NCI-H226 (cell line): ENCODE data around the gene SSRP1.

Source experiments
- DNase-seq: peaks from one replicate; pipeline ENCODE4 v3.0.0-alpha.2; 2015

The SSRP1 gene

DNA sequence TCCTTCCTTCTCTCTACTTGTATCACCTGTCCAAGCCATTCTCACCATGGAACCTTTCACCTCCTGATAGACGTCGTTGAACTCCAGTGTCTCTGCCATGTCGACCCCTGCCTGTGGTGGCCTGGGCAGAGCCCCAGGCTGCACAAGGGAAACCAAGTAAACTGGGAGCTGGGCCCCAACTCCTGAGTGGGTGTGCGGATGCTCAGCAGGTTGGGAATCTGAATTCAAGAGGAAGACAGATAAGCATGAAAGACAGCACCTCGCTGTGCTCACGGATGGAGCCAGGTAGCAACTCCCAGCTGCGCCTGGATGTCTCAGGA, 709 bp downstream of the SSRP1 start:
- DNase-seq = no peak

DNA sequence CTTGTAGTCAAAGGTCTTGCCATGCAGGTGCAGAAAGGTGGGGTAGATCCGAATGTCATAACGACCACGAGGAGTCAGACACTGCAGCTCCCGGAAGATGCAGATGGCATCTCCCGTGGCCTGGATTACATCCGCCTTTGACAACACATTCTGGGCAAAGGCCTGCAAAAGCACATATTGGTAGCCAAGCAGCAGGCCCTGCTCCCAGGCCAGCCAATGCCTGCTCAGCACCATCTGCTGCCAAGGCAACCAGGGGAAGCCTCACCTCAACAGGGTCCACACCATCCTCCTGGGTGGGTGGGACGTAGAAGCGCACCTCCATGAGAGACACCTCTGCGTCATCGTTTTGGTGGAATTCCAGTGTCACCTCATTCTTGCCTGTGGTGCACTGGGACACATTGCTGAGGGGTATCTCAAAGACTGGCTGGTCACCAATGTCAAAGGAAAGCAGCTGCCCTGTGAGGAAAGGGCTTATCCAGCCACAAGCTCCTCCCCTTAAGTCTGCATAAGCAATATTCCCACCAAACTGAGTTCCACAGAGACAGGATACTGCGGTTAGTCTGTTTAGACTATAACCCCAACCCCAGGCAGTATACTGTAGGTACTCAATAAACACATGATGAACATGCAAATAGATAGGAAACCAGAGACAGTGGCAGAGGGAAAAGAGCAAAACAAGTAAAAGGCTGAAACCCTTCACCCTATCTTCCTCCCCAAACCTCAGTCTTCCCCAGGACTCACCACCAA, 2.8 kb downstream of the SSRP1 start:
- DNase-seq = no peak

DNA sequence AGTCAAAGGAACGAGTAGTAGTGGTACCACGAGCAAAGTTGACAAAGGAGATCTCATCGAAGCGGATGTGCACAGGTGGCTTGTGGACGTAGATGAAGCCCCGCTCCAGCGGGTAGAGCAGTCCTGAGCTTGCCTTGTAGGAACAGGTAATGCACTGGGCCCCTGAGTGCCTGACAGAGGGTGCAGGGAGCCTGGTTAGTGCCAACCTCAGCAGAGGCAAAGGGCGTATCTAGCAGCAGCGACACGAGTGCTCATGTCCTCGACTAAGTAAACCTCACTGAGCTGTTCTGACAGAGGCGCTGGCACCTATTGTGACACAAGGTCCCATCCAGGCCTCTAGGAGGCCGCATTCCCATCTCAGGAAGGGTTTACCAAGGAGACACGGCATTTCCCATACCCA, 4.0 kb downstream of the SSRP1 start:
- no peak for DNase-seq

DNA sequence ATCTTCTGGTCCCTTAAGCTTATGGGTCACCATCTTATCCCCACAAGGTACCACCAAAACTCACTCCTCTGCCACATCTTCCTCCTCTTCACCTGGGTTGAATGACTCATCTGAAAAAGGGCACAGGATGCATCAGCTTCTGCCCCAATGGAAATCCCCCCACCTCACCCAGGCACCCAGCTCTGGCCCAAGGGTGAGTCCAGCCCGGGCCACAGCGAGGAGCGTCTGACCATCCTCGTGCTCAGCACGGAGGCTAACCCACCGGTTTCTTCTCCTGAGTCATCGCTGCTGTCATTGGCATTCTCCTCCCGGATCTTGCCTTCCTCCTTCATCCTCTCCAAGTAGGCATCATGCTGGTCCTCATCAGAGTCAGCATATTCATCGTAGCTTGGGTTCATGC, 5.7 kb downstream of the SSRP1 start:
- DNase-seq = no peak

DNA sequence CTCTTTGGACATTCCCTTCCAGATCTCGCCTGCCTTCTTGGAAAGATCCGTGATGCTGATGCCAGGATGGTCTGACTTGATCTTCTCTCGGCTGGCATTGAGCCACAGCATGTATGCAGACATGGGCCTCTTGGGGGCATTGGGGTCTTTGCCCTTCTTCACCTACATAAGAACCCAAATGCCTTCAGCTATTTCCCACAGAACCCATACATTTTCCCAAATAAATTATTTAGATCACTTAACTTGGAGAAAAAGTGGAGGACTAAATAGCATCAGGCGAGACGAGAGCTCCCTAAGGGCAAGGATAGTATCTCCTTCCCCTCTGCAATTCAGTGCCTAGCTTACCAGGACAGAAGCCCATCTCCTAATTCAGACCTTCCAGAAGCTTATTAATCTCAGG, 8.0 kb downstream of the SSRP1 start:
- DNase-seq = no peak

DNA sequence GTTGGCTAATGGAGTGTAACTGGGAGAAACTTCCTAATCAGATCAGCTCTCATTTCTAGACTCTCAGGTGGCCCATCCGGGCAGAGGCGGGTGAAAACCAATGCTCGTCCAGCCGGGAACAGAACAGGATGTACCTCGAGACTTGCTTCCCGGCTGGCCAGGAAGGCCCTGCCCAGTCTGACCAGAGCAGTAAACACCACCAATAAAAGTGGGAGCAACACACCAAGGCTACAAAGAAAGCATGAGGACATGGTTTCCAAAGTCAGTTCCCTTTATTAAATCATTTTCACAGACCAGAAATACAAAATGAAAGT, 10.0 kb downstream of the SSRP1 start:
- no peak for DNase-seq

DNA sequence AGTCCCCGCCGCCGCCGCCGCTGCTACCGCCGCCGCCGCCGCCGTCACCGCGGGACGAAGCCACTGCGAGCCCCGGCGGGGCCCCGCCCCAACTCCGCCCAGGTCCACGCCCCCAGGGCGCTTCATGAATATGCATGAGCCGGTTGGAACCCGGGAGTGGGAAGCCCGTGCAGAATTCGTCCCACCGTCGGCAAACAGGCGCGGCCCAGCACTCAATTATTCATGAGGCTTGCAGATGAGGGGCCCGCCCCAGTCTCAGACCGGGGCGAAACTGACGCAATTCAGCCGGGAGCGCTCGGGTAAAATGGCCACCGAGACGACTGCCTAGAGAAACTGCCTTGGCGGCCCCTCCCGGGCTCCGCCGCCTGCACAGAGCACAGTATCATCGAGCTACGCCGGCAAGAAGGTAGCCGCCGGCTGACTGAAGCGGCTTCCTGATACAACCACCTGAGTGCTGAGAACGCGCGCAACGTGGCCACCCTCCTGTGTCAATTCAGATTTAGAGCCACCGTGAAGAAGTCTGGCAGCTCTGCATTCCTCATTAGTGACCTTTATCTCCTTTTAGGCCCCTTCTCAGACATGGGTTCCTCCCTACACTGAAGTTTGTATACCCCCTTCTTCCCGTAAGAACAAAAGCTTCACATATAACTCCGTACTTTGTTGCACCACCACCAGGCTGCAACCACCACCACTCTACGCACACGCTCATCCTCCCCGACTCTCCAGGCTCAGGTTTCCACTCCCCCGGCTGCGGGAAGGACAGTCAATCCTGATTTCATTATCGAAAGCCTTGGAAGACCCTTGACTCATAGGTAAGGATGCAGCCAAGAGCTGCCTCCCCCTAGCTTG, 10.6 kb downstream of the SSRP1 start, which contains the start of gene TNKS1BP1:
TNKS1BP1 (minus strand) TSS at position 67 of the 849 bp plus-strand sequence. CDS start 3,067 bp downstream, outside the sequence.
- DNase-seq = peak; percentile 95

DNA sequence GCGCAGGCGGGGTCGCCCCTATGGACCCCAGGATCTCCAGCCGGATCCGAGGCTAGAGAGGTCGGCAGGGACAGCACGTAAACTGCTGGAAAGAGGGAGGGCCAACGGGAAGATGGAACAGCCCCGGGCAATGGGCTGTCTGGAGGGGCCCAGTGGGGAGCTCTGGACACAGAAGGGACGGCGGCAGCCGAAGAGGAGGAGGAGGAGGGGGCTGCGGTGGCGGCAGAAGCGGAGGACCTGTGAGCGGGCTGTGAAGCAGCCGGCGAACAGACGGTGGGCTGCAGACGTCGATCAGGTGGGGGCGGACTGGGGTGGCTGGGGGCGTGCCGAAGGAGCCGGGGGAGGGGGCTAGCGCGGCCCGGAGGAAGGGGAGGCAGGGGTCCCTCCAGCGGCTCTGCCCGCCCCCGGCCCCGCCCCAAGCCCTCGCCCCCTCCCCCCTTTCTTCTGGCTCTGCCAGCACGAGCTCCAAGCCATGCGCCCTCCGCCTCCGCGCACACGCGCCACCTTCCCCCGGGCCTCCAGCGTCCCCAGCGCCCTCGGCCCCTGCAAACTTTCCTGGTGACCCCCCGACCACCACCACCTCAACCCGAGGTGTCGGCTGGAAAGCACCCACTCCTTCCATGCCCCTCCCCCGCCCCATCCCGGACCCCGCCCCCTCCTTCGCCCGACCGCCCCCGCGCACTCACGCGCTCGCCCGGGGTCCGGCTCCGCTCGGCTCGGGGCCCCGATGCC, 11.4 kb downstream of the SSRP1 start:
- no peak for DNase-seq

DNA sequence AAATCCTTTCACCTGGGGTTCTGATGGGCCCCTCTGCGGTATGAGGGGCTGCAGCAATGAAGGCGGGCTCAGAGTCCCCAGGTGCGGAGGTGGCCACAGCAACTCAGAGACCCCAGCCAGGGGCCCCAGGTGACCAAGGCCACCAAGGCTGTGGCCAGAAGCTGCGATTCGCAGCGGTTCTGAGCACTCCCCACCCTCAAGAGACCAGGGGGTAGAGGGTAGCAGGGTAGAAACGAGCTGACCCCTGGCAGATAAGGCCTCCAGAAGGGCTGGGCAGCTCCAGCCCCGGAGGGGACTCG, 11.9 kb downstream of the SSRP1 start:
- no peak for DNase-seq

DNA sequence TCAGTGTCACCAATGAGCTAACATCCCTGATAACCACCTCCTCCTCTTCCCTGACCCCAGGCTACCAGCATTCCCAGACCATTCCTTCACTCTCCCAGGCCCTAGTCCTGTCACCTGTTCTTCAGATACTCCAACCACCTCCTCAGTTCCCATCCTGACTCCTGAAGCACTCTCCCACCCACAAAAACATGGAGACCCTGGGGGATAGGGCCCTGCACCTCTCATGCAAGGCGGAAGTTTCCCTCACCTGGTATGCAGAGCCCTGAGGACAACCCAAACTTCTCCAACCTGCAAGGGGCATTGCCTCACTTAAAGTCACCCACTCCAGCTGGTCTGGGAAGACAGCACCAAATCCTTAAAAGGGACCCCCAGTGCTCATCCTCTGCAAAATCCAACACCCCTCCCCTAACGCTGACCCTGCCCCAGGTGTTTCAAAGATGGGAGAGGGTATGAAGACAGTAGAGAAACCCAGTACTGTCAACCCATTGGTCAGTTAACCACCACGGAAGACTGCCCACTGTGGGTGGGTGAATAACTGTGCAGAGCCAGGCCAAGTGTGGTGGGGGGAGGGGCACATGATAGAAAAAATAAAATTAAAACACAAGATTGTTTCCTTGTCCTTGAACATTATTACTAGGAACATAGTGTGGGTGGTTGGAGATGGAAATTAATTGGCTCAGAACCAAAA, 12.4 kb downstream of the SSRP1 start:
- peak; percentile 34 for DNase-seq

DNA sequence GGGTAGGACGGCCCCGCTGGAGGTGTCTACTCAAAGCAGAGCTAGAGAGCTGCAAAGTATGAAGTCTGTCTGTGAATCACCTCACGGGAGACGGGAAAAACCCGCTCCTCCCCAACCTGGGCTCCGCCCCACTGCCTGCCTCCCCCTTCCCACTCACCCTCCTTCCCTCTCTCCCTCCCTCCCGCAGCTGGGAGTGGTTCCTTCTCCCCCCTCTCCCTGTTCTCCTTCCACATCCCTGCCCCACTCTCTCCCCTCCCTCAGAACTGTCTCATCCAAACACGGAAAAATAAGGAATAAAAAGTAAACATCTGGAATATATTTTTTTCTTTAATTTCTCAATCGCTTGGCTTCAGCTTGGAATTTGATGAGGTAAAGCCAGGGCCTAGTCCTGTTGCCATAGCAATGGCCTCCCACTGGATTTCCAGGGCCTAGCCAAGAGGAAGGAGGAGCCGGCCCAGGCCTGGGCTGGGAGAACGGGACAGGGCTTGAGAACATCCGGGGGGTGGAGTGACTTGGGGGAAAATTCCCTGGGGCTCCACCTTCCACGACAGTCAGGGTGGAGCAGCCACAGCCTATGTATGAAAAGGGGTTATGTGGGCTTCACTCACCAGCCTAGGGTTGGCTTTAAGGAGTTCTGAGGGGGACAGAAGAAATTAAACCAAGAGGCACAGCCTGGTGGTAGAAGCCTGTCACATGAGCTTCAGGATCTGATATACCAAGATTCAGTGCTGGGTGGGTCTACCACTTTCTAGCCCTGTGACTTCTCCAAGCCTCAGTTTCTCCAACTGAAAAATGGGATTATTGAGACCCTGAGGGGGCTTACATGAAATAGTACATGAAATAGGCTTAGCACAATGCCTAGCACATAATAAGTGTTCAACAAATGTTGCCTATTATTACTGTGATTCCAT, 13.2 kb downstream of the SSRP1 start:
- DNase-seq = peak; percentile 97

DNA sequence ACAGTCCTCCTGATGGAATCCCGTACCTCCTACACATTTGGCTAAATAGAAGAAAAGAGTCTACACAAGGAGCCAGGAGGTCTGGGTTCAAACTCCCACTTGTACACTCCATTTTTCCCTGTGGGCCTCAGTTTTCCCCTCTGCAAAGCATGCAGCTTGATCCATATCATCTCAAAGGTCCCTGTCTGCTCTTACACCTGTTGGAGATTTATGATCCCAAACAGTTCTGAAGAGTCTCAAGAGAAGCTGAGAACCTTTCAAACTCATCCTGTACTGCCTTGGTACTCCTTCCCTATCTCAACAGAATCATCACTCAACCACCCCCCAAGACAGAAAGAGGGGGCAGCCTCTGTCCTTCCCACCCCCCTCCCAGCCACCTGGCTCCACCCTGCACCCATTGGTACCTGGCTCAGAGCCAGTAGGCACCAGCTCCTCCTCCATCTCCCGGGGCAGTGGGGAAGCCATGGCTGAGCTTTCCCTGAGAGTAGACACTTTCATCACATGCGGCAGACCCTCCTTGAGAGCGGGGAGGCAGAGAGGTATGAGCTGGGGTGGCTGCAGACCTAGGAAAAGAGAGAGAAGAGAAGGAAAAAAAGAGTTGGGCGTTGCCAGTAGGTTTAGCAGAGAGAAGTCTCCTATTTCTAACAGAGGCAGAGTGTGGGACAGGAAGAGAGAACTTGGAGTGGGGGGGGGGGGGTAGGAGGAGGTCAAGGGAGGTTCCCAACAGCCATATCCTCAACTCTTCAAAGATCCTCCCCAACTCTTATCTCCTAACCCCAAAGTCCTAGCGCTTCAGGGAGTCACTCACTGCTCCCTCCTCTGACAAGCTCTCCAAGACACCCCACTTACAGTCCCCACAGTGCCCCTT, 14.1 kb downstream of the SSRP1 start:
- DNase-seq = peak; percentile 53

DNA sequence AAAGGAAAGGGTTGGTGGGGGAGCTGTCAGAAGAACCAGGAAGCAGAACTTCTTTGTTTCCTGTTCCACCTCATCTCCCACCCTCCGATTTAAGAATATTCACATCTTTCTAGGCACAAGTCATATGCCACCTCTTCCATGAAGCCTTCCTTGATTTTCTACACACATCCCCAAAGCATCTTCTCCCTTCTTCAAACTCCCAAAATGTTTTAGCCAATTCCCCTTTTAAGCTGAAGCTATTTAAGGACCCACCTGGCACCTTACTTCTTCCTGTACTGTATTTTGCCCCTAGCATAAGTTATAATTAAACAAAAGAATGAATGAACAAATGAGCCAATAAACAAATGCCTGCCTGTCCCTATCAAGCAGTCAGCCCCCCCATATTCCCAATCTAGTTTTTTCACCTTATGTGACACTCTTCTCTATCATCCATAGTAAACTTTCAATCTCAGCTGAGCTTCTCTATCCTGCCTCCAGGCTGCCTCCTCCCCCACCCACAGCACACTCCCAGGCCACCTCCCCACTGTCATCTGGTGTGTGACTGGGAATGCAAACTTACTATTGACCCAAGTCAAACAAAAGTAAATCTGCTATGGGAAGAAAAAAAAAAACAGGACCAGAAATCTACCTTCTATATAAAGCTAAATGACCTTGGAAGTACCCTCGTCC, 14.8 kb downstream of the SSRP1 start:
- DNase-seq = no peak

DNA sequence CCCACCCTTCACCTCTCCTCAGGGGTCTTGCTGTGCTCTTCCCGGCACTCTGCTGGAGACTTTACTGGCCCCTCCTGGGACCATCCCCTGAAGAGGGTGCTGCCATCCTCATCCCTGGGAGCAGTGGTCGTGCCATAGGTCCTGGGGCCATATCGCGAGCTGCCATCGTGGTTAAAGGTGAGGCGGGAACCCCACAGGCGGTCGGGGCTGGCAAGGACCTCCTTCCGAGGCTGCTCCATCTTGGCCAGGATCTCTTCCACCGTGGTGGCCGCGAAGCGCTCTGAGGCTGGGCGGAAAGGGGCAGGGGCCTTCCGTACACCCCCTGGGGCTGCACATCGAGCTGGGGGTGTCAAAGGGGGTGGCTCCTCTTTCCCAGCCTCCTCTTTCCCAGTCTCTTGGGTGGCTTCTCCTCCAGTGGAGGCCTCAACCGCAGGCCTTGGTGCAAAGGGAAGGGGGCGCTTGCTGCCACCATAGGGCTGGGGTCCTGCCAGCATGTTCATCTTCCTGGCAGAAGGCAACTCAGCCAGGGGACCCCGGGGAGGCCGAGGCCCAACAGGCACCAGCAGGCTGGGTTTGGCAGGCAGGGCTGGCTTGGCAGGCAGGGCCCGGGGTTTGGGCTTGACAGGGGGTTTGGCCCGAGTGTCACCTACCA, 15.5 kb downstream of the SSRP1 start:
- DNase-seq = no peak

DNA sequence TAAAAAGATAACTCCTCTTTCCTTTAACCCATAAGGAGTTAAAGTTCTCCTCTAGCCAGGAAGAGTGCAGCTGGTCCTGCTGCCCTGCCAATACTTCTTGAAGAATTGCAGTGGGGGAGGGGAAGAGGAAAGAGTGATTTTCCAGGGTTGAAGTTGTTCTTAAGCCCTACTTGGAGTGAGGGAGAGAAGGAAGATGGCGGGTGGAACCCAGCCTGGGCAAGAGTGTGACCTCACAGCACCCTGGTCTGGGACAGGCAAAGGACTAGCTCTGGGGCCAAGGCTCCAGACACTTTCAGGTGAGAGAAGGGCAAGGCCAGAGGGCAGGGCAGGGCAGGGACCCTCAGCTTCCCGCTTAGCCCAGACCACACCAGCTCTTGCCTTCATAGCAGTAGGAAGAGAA, 17.5 kb downstream of the SSRP1 start:
- no peak for DNase-seq

DNA sequence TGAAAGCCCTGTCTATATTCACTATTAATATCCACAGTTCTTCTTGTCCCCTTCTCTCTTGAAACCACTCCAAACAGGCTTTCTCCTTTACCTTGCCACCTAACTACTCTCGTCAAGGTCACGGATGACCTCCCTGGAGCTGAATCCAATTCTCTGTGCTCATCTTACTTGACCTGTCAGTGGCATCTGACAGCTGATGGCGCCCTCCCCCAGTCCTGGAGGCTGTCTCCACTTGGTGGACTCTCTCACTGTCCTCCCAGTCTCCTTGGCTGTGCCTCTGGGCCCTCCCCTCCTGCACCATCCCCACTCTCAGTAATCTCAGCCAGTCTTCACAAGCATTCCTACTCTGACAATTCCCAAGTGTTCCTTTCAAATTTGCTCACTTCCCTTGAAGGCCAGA, 19.7 kb downstream of the SSRP1 start:
- DNase-seq = no peak

DNA sequence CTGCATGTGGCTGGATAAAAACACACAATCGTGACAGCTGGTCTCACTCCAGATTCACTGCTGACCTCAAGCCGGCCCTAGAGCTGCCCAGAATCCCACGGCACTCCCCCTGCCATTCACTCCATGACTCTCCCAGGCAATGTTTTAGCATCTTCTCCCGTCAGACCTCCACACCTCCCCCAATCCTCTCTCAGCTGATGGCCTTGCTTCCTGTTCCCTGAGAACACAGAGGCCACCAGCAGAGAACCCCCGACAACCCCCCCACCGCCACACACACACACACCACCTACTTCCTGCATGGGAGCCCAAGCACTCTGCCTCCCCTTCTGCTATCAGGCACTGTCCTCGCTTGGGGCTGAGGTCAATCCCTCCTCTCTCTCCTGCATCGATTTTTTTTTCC, 20.2 kb downstream of the SSRP1 start:
- DNase-seq = no peak

DNA sequence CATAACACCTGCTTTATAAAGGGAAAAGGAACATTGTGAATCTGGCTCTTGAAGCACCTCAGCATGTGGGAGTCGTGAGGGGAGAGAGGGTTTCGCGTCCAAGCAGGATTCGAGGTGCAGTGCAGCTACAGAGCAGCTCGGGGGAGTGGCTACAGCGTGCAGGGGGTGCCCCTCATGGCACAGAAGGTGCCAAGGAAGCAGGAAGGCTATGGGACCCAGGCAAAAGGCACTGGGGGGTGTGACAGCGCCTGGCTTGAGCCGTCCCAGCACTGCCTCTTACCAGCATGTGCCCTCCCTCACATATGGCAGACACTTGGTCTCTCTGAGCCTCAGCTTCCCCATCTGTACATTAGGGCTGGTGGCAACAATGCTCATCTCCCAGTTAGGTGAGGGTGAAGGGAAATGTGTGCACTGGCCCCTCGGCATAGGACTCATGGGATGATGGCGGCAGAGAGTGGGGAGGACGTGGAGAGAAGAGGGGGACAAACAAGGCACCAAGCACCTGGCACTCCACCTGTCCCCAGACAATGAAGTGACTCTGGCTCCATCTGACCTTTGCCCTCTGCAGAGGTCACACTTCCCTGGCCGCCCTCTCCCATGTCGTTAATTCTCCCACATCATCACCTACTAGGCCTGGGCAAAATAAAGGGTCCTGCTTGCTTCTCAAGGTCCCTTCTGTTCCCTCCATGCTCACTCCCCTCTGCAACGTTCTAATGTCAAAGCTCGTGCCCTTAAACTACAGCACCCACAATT, 21.3 kb downstream of the SSRP1 start:
- no peak for DNase-seq

DNA sequence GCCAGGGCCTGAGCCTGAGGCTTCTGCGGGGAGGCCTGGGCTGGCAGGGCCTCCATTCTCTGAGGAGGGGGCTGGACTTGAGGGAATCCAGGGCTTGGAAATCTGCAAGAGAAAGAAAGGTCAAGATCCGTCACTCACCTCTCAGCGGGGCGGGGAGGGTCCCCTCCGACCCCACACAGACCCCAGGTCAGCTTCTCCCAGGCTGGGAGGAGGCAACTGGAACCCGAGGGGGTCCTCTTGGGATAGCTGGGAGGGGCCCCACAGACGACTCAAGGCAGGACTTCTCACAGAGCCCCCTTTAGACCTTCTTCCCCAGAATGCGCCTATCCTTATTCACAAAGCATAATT, 21.9 kb downstream of the SSRP1 start:
- DNase-seq = no peak
